Kidney (tissue), 14 donors: Measurements from ENCODE around the gene NR5A1. TPM values are rescaled to one million over a fixed set of nuclear protein-coding genes. Genes with fewer than 3 reads are reported as not detected.
A peak's percentile ranks its signal among the peaks of the same experiment; 100 is the strongest.

ENCODE experiments used
- DNase-seq, 5 donors: peaks; one replicate each; pipeline ENCODE4 v3.0.0-alpha.2; 2013 to 2020
- FAIRE-seq: peaks from 2 replicates; lab custom pipeline; 2012; peaks lifted over from hg19 to GRCh38; lab: Jason Lieb, UNC
- H3K27ac ChIP-seq, 2 donors: one replicate each; pipeline ENCODE4 v1.7.0; 2013; ENCODE audit warnings: low read depth in 2 of 2, low read length in 2 of 2, inconsistent platforms in 1 of 2
- H3K27me3 ChIP-seq: one replicate; pipeline ENCODE4 v1.7.1; 2013; ENCODE audit warnings: low read length, inconsistent platforms; ENCODE audit not compliant: control insufficient read depth, insufficient read depth
- H3K36me3 ChIP-seq, 3 donors: one replicate each; pipeline versions ENCODE4 v1.7.0 to v1.7.1; 2013; ENCODE audit warnings: low read length in 3 of 3, control low read depth in 1 of 3, inconsistent platforms in 1 of 3; ENCODE audit not compliant: insufficient read depth in 3 of 3, control insufficient read depth in 2 of 3
- H3K4me1 ChIP-seq, 3 donors: one replicate each; pipeline versions ENCODE4 v1.7.0 to v1.7.1; 2013; ENCODE audit warnings: low read length in 3 of 3, inconsistent platforms in 1 of 3, low read depth in 1 of 3; ENCODE audit not compliant: control insufficient read depth in 2 of 3, insufficient read depth in 2 of 3
- H3K4me3 ChIP-seq, 3 donors: one replicate each; pipeline versions ENCODE4 v1.7.0 to v1.8.1; 2013; ENCODE audit warnings: low read length in 3 of 3, control low read depth in 1 of 3, inconsistent platforms in 1 of 3
- H3K9ac ChIP-seq, 3 donors: one replicate each; pipeline versions ENCODE4 v1.7.0 to v1.7.1; 2013; ENCODE audit warnings: low read length in 3 of 3, control low read depth in 1 of 3, inconsistent platforms in 1 of 3
- H3K9me3 ChIP-seq, 3 donors: one replicate each; pipeline versions ENCODE4 v1.7.0 to v1.7.1; 2013; ENCODE audit warnings: low read length in 3 of 3, control low read depth in 1 of 3, inconsistent platforms in 1 of 3; ENCODE audit not compliant: control insufficient read depth in 2 of 3, insufficient read depth in 1 of 3
- CTCF ChIP-seq: IDR thresholded peaks from 3 replicates; pipeline ENCODE4 v1.5.1; 2012; ENCODE audit warnings: mild to moderate bottlenecking, moderate library complexity, borderline replicate concordance; ENCODE audit not compliant: insufficient read depth; ENCODE audit errors: extremely low read depth
- intact Hi-C: fragments of 100-400 bp; cut with DNase I; formaldehyde crosslinking; loops from one replicate; pipeline ENCODE4 v1.11.1; 2022
- polyA plus RNA-seq: library from polyadenylated mRNA; stranded (reverse); fragments of 350-450 nt; fragmentation: Illumina TruSeq; extraction: RNeasy Lipid Tissue Mini Kit (QIAGEN cat#74804); gene quantifications from one replicate; pipeline ENCODE4 v1.2.3, GENCODE V29; 2014; ENCODE audit warnings: low read depth, low replicate concordance; ENCODE audit not compliant: insufficient read depth
- total RNA-seq: library from RNA; stranded (reverse); fragmentation: NEBNext Ultra II Directional; extraction: Animal tissue kit (Norgen Biotek cat#: 25700); gene quantifications from one replicate; pipeline ENCODE4 v1.2.1, GENCODE V29; 2021
- donor health status: control.
- donor health status: control.
- donor health status: control.
- donor health status: control.
- donor health status: control.
- donor health status: DM: yes; HTN: yes; CAD: no.
- donor health status: Normal renal cell carcinoma (clear cell type).

Gene NR5A1
- total and polyA plus RNA-seq, 2 donors from 2014 or later = not detected

GRCh38 chr9:124507880-124508423, 753 bp upstream of the NR5A1 start:
- DNase-seq (no peak), FAIRE-seq (no peak)
- H3K36me3 ChIP-seq = no peaks in the 10 kb centered on the region
- H3K4me1 ChIP-seq = no peaks in the 10 kb centered on the region
- H3K9me3 ChIP-seq = no peaks in the 10 kb centered on the region
- no peak overlapping the region for H3K9ac ChIP-seq
- no peak for TF ChIP-seq CTCF
- peaks cover 12% of the 10 kb centered on the region for H3K27me3 ChIP-seq
- intact Hi-C loops = no loop called here
- no peak overlapping the region for H3K27ac ChIP-seq
- H3K4me3 ChIP-seq = no peak overlapping the region

GRCh38 chr9:124506433-124506832, 766 bp downstream of the NR5A1 start:
- Histone ChIP-seq H3K27me3 (peaks cover 24% of the 10 kb centered on the region), H3K9me3 (no peaks in the 10 kb centered on the region), H3K4me1 (no peaks in the 10 kb centered on the region), H3K9ac (no peak overlapping the region), H3K36me3 (no peaks in the 10 kb centered on the region), H3K4me3 (no peak overlapping the region), H3K27ac (no peak overlapping the region)
- FAIRE-seq (no peak), DNase-seq (peak in 1 of 5 donors; percentile 57)
- intact Hi-C loops = no loop called here
- TF ChIP-seq CTCF = no peak

GRCh38 chr9:124505901-124506346, 1.3 kb downstream of the NR5A1 start:
- no peak overlapping the region for H3K9ac ChIP-seq
- FAIRE-seq (no peak), DNase-seq (no peak)
- intact Hi-C loops = no loop called here
- no peaks in the 10 kb centered on the region for H3K36me3 ChIP-seq
- H3K4me1 ChIP-seq = no peaks in the 10 kb centered on the region
- H3K27ac ChIP-seq = no peak overlapping the region
- H3K4me3 ChIP-seq = no peak overlapping the region
- peaks cover 24% of the 10 kb centered on the region for H3K27me3 ChIP-seq
- no peaks in the 10 kb centered on the region for H3K9me3 ChIP-seq
- TF ChIP-seq CTCF = no peak
